ENCODE measurements around the gene PALD1. TPM values are rescaled to one million over a fixed set of nuclear protein-coding genes. Genes with fewer than 3 reads are reported as not detected.

PALD1 gene
- total and polyA plus RNA-seq, 9 of the 15 experiments (the other 6 are each of a cell fraction or from before 2014, with no cell fraction given), result 0.03 to 0.29 (median 0.09) TPM; not detected in 2

GRCh38 chr10:70535451-70535850, 56.9 kb downstream of the PALD1 start (continued):
- TF ChIP-seq E2F8 (IDR thresholded peaks at IDR 0.05; ENCODE audit: low read depth, partially characterized antibody) (no peak), ZNF717 (CRISPR knock-in tag; IDR thresholded peaks at IDR 0.05) (no peak), CHD1 (IDR thresholded peaks at IDR 0.05; ENCODE audit: low read length) (no peak), ZMIZ1 (IDR thresholded peaks at IDR 0.05; ENCODE audit: low read depth in 2 of 2, low read length in 2 of 2) (no peak), MTA1 (IDR thresholded peaks at IDR 0.05; ENCODE audit: borderline replicate concordance) (peak; percentile 23; the same call in 1 of the 2 replicates), KLF16 (IDR thresholded peaks at IDR 0.05) (no peak), THRB (CRISPR knock-in tag; conservative IDR thresholded peaks at IDR 0.05) (peak; percentile 59; the same call in 1 of the 2 replicates), ETS2 (tag; IDR thresholded peaks at IDR 0.05; ENCODE audit: borderline replicate concordance, poor library complexity, severe bottlenecking) (no peak), MECOM (CRISPR knock-in tag; IDR thresholded peaks at IDR 0.05) (no peak), MAZ (CRISPR knock-in tag; conservative IDR thresholded peaks at IDR 0.05 in 1 of 2, IDR thresholded peaks at IDR 0.05 in 1 of 2) (no peak), NUFIP1 (IDR thresholded peaks at IDR 0.05; ENCODE audit: partially characterized antibody) (no peak), SLC30A9 (CRISPR knock-in tag; IDR thresholded peaks at IDR 0.05) (no peak), ELF4 (CRISPR knock-in tag; IDR thresholded peaks at IDR 0.05) (0 out of 2 replicates have a peak, but pooled peaks have one; percentile 62), KDM5B (IDR thresholded peaks at IDR 0.05; ENCODE audit: insufficient replicate concordance, low read depth, low read length) (no peak), RBM25 (IDR thresholded peaks at IDR 0.05; ENCODE audit: low read depth, low read length, severe bottlenecking) (no peak), ZNF124 (CRISPR knock-in tag; IDR thresholded peaks at IDR 0.05) (no peak), ZNF121 (CRISPR knock-in tag; conservative IDR thresholded peaks at IDR 0.05) (peak; percentile 96), HDAC6 (IDR thresholded peaks at IDR 0.05; ENCODE audit: low read depth, low read length) (no peak), CBX1 (IDR thresholded peaks at IDR 0.05; ENCODE audit: low read depth) (no peak)
